Posterior cingulate gyrus (tissue), 11 donors: ENCODE results near the gene FSTL1.

Source experiments
- DNase-seq, 10 donors: peaks; one replicate each; pipeline versions ENCODE4 v3.0.0 to v3.0.0-alpha.2; 2020 to 2021; ENCODE audit warnings: mixed read lengths in 3 of 10
- intact Hi-C: fragments of 100-400 bp; cut with DNase I; formaldehyde crosslinking; loops from one replicate; pipeline ENCODE4 v1.15.1; 2023

FSTL1 gene, protein sequence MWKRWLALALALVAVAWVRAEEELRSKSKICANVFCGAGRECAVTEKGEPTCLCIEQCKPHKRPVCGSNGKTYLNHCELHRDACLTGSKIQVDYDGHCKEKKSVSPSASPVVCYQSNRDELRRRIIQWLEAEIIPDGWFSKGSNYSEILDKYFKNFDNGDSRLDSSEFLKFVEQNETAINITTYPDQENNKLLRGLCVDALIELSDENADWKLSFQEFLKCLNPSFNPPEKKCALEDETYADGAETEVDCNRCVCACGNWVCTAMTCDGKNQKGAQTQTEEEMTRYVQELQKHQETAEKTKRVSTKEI

DNA sequence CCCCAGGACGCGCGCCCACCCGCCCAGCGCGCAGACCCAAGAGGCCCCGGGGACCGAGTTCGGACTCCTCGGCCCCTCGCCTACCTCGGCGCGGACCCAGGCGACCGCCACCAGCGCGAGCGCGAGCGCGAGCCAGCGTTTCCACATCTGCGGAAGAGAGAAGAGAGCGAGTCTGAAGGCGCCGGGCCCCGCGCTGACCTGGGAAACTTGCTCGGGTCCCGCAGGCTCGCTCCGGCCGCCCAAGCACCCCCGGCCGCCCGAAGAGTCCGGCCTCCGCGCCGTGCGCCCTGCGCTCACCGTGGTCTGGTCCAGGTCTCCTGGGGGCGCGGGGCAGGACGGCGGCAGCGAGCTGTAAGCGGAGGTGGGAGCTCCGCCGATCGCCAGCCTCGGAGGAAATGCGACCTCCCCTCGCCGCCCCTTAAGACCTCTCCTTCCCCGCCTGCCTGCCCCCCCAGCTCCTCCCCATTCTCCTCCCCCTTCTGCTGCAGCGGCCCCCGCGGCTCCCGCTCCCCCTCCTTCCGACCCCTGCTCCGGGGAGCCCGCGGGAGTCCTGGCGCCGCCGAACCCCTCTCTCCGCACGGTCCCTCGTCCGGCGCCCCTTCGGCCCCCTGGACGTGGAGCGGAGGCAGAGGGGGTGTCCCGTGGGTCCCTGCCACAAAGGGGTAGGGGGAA, at the start of gene FSTL1:
Gene FSTL1 (minus strand): TSS at position 393 of the 672 bp plus-strand sequence. CDS start 246 bp downstream, at position 147.
- peak in 9 of 10 donors; percentile 16 to 87 (median 31) for DNase-seq
- intact Hi-C loops: no loop called here

DNA sequence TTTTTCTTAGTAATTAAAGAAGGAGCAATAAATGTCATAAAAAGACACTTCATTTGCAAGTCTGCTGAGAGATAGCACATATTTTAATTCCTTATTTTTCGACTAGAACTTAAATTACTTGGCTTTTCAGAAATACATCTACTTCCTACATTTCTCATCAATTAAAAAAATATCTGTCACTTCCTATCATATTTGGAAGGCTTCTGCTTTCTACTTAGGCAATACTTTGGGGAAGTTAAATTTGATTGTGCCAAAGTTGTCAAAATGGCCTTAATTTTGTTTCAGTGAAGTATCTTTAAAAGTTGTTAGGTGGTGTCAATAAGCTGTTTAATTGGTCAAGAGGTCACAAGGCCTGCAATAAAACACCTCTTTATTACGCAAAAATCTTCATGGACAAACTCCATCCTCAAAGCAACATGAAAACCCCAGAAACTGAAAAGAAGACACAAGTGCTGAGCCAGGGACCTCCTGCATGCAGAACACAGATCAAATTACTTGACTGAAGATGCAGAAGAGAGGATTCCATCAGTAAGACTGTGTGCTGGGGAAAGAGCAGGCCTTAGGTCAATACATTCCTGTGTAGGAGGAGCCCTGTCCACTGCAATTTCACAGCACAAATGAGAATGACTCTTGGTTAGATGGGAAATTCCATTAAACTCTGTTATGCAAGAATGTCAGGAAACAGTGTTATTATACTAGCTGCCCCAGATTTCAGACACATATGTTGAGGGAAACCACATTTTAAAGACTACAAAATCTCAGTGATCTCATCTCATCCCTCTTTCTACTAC, 48.0 kb upstream of the FSTL1 start:
- DNase-seq: no peak
- intact Hi-C loops: no loop called here

DNA sequence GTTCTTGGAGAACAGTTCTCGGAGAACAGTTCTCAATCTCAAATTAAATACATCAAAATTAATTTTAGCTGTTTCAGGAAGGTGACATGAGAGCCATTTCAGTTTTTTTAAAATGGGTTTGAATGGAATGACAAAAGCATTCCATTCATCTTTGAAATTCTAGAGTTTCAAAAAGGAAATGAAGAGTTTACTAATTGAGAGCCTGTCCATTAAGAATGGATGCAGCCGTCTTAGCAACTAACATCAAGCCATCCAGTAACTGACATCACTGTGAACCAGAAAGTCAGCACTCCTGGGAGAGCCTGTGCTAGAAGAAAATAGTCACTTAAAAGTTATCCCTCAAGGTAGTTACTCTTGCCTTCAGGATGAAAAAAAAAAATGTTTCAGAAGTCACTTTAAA, 47.0 kb upstream of the FSTL1 start:
- intact Hi-C loops: no loop called here
- no peak for DNase-seq

DNA sequence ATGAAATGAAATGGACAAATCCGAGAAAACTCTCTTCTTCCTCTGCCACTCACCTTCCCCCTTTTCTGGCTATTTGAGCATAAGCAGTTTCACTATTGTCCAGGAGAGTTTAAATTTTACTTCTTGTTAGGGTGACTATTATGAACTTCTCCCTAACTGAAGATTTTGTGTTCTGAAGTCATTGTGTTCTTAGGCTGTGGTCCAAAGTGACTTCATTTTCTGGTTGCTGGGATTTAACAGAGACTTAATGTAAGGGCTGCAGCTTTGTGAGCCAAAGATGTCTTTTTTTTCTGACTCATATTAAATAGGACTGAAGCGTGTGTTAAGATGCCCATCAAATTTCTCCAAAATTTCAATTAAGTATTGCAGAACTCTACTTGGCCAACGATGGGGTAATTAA, 46.5 kb upstream of the FSTL1 start:
- no peak for DNase-seq
- intact Hi-C loops: no loop called here

DNA sequence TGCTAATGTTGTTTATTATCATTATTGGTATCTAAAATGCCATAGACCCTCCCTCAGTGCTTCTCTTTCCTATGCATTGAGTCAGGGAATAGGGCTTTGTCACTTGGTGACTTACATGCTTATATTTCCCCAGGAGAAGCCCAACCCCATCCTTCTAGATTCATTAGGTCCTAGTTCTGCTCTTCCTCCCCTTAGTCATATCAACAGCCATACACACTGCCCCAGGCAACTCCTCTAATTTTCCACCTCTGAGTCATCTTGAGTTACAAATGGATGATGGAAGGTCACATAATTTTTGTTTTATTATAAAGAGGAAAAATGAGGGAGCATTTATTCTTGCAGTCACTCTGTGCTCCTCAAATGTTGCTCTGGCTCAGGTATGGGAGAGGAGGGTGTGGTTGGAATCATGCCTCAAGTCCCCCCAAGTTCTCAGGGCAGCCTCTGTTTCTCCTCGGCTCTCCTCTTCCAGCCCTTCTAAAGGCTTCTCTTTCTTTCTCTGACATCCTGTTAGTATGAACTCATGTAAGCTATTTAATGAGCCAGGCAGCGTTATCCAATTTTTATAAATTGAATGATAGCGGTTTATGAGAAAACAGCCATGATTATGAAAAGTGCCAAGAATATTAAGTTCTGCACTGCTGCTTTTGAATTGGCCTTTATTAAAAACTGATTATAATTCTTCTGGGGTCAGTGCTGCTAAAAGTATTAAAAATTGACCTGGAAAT, 45.6 kb upstream of the FSTL1 start:
- intact Hi-C loops: no loop called here
- DNase-seq: no peak

DNA sequence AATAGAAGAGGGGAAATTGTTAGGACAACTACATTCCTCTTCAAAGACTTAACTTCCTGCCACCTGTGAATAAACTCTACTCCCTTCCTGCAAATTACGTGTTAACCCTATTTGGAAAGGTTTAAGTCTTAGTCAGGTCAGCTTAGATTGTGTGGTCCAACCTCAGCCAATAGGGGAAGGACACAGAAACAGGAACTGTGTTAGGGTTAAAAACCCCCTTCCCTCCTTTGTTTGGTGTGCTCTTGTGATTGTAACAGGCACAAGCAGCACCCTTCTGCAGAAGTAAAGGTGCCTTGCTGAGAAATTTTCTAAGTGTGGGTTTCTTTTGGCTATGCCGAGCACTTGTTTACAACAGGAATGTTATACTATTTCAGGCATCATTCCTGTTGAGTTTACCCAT, 45.0 kb upstream of the FSTL1 start:
- intact Hi-C loops: loop anchor here (2.0 kb wide), 1 partner anchor 23 kb away; no protein-coding TSS in a partner anchor
- DNase-seq: no peak

DNA sequence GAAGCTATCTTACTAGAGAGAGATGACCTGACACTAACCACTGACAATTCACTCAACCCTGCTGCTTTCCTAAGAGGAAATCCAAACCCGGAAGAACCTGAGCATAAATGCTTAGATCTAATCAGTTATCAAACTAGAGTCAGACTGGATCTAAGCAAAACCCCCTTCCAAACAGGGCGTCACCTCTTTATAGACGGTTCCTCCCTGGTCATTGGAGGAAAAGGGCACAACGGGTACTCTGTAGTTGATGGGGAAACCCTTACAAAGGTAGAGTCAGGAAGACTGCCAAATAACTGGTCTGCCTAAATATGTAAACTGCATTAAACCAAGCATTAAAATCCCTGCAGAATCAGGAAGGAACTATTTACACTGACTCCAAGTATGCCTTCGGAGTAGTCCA, 41.3 kb upstream of the FSTL1 start:
- intact Hi-C loops: no loop called here
- DNase-seq: no peak

DNA sequence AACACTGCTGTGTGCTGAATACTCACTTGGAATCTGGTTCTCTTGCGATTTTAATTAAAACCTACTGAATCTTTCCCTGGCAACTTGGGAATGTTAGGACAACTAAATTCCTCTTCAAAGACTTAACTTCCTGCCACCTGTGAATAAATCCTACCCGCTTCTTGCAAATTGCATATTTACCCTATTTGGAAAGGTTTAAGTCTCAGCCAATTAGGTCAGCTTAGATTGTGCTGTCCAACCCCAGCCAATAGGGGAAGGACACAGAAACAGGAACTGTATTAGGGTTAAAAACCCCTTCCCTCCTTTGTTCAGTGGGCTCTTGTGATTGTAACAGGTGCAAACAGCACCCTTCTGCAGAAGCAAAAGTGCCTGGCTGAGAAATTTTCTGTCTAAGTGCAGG, 38.6 kb upstream of the FSTL1 start:
- no peak for DNase-seq
- intact Hi-C loops: no loop called here

DNA sequence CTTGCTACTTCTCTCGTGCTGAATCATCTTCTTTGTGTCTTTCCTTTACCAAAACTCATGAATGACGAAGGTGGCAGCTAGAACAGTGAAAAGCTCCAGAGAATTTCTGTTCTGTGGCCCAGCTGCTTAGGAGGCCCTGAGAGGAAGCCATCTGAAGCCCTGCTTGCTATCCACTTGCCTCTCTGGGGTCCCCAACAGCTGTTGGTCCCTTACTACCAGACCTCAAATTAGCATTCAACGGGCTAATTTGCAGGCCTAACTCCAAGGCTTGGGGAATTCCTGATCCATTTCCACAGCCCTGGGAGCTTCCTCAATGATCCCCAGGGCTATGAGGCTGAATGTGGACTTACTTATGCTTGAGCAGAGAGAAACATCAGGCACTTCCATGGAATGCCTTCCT, 37.5 kb upstream of the FSTL1 start:
- intact Hi-C loops: no loop called here
- no peak for DNase-seq

DNA sequence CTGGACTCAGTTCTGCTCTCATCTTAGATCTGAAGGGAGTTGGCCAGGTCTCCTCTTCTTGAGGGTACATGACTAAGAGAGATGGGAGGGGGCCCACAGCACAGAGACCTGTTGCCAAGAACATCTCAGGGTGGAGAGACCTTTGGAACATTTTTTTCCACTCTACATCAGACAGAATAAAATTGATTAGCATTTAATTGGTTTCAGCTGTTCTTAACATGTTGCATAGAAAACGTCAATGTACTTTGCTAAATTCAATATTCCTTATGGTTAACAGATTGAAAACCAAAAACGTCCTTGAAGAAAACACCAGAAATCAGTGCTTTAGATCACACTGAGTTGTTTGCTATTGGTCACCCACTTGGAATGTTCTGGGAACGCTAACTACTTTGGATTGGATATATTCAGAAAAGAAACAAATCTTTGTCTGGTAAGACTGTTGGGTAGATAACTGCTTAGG, 36.4 kb upstream of the FSTL1 start:
- no peak for DNase-seq

DNA sequence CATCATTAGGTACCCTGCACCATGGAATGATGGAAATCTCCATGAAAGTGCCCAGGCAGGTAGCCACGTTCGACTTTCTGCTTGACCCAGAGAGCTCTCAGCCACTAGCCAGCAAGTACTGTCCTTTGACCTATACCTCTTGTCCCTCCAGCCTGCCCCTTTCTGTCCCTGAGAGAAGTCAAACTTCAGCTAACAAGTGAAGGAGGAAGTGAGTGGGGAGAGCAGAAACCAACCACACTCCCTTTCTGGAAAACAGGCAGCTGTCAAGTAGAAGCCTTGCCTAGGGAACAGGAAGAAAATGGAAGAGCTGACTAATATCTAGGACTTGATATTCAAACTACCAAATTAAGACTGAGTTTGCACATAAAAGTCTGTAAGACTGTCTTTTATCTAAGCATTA, 30.3 kb upstream of the FSTL1 start:
- no peak for DNase-seq
- intact Hi-C loops: no loop called here

More for the DNA sequence above, 36.4 kb upstream of the FSTL1 start:
- intact Hi-C loops: no loop called here

DNA sequence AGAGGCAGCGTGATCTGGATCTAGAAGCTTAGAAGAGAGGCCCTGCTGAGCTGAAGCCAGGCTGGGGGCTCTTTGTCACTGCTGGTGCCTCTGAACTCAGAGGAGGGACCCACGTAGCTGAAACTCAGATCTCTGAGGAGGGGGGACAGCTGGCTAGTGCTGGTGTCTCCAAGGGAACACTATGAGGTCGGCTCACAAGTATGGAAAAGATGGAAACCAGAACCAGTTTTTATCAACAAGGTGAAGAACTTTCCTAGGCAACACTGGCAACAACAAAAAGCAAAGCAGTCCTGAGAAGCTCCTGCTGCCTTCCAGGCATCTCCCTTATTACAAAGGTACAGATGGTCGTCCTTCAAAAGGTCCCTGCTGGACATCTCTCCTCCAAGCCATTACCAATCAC, 27.0 kb upstream of the FSTL1 start:
- DNase-seq: no peak
- intact Hi-C loops: no loop called here

DNA sequence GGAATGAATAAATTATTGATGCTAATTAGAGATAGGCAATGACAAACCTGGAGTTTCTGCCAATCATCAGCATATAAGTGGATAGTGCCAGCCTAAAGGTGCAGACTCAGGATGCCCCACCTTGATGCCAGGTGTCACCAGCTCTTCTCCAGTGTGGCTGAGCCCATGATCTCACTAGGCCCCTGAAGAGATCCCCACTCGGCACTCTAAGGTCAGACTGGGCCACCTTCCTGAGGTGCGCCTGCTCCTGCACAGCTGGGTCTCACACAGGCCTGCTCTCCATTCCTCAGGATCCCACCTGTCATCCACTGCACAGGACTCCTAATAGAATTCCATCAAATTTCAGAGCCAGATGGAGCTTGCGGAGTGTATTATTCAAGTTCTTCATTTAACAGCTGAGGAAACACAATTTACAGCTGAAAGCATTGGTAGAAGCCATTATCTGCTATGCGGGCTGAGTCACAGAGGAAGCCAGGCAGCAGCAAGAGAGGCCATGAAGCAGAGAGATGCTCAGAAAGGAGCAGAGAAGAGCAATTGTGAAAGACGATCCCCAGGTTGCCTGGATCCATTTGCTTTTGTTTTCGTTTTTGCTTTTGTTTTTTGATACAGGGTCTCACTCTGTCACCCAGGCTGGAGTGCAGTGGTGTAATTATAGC, 25.1 kb upstream of the FSTL1 start:
- intact Hi-C loops: no loop called here
- no peak for DNase-seq

DNA sequence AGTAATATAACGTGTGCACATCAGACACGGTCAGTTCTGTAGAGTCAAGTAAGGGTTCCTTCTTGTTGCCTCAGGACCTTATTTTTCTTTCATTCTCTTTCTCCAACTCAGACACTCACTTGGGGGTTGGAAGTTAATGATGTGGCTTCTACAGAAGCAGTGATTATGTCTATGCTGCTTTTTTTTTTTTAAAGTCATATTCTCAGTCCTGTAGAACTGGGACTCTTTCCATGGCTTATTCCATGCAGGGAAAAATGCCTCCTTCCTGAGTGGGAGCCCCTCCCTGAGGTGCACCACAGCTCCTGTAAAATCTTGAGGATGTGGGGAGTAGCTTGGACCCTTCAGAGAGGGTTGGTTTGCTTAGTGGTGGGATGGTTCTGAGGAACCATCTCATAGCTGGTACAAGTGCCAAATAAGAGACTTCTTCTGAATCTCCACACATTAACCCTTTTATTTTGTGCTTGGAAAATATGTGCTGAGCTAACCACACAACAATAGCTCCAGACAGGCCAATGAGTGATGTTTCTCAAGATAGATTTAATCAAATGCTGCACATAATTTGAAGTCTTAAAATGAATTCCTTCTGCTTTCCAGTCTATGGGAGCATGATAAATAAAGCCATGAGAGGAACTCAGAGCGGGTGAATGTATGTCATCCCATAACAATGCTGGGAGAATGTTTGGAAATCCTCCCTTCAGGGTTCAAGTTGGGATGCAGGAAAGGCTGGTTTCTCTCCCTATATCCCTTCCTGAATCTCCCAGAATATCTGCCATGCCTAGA, 23.3 kb upstream of the FSTL1 start:
- intact Hi-C loops: loop anchor here (2.0 kb wide), 1 partner anchor 21 kb away; no protein-coding TSS in a partner anchor
- no peak for DNase-seq

DNA sequence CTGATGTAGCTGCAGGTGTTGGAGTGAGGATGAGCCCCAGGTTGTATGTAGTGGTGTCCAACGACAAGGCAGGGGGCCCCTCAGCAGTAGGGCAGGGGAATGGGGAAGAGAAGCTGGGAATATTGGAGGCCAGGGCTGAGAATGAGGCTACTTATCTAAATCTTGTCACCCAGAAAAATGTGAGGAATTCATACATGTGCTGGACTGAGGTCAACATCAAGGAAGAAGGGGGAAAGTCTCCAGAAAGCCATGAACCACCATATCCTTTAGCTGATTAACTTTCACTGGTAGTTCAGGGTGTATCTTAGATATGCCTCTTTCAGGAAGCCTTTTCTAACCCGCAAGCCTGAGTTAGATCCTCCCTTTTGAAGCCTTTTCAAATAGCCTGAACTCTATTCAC, 22.6 kb upstream of the FSTL1 start:
- intact Hi-C loops: loop anchor here (2.0 kb wide), 1 partner anchor 21 kb away; no protein-coding TSS in a partner anchor
- DNase-seq: no peak

DNA sequence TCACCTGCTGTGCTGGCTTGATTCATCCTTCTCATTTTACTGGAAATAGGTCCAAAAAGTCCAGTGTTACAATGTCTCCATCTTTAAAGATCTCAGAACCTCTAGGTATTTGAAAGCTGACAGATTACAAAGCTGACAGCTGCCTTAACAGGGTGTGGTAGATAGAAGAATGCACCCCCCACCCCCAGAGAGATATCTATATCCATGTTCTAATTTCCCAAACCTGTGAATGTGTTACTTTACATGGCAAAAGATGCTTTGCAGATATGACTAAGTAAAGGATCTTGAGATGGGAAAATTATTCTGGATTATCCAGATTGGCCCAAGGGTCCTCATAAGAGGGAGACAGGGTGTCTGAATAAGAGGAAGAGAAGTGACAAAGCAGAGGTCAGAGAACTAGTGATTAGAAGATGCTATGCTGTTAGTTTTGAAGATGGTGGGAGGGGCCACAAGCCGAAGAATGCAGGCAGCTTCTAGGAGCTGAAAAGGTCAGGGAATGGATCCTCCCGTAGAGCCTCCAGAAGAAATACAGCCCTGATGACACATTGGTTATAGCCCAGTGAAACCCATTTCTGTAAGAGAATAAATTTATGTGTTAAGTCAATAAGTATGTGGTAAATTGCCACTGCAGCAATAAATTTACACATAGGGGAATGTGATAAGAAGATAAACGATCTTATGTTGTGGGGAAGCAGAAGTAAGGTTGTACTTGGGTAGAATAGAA, 21.5 kb upstream of the FSTL1 start:
- intact Hi-C loops: loop anchor here (2.0 kb wide), 1 partner anchor 23 kb away; no protein-coding TSS in a partner anchor

DNA sequence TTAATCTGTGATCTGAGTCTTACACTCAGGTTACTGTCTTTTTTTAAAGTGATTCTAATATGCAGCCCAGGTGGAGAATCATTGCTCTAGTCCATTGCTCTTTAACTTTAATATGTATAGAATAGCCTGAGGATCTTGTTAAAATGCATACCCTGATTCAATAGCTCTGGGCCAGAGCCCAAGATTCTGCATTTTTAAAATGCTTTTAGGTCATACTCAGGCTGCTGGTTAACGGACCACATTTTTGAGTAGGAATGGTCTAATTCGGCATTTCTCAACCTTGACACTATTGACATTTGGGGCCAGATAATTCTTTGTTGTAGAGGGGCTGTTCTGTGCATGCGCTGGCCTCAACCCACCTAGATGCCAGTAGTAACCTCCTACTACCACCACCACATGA, 20.9 kb upstream of the FSTL1 start:
- intact Hi-C loops: loop anchor here (2.0 kb wide), 1 partner anchor 23 kb away; no protein-coding TSS in a partner anchor
- no peak for DNase-seq

More for the DNA sequence above, 21.5 kb upstream of the FSTL1 start:
- DNase-seq: no peak

DNA sequence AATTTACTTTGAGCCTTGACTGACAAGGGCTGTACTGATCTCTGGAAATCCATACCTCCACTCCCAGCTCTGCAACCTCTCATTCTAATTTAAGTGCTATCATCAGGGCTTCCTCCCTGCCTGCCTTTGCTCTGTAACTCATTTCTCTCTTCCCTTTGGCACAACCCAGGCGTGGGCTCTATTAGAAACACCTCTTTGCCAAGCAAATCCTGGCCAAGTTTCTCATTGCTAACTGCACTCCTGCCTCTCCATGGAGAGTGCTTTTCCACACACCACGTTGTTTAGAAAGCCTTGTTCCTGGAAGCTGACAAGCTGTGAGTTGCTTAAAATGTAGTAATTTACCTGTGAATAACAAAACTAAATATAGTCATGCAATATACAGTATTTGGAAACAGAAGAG, 20.1 kb upstream of the FSTL1 start:
- intact Hi-C loops: no loop called here
- DNase-seq: no peak
